Caco-2 (cell line): ENCODE data around the gene SLC41A1. TPM values are rescaled to one million over a fixed set of nuclear protein-coding genes. Genes with fewer than 3 reads are reported as not detected.

Experiments used
- BruUV-seq: library from RNA; stranded (reverse); fragments of 400-500 nt; replicated peaks from 2 replicates; lab custom pipeline; 2021; lab: Mats Ljungman, UMichigan
- CTCF ChIA-PET: fragments of 300-600 bp; sonication (Branson Sonifier 250); formaldehyde crosslinking; loops from one replicate; lab custom pipeline; 2022; ENCODE audit warnings: antibody characterized with exemption; lab: Charles Lee
- POLR2A ChIA-PET: fragments of 300-600 bp; sonication (Branson Sonifier 250); formaldehyde crosslinking; loops from one replicate; lab custom pipeline; 2022; ENCODE audit warnings: antibody characterized with exemption; lab: Charles Lee
- DNase-seq, 2 experiments: peaks; one replicate each; pipeline versions ENCODE4 v3.0.0 to v3.0.0-alpha.2; 2020 to 2022
- H3K27me3 ChIP-seq: replicated peaks from 2 replicates; pipeline ENCODE4 v1.6.0; 2011; ENCODE audit warnings: low read length; ENCODE audit not compliant: control insufficient read depth, insufficient read depth
- H3K36me3 ChIP-seq: 2 replicates; pipeline ENCODE4 v1.5.1; 2011; ENCODE audit warnings: low read length; ENCODE audit not compliant: control insufficient read depth, insufficient read depth
- H3K4me1 ChIP-seq: fragments of 250-450 bp; sonication (Bioruptor Pico); 2 replicates; pipeline ENCODE4 v1.5.1; 2020; ENCODE audit warnings: mild to moderate bottlenecking
- H3K4me3 ChIP-seq: 2 replicates; pipeline ENCODE4 v1.5.1; 2011; ENCODE audit warnings: low read depth, mild to moderate bottlenecking, control low read depth, low read length
- H3K9me3 ChIP-seq: fragments of 250-450 bp; sonication (Bioruptor Pico); 2 replicates; pipeline ENCODE4 v1.5.1; 2020; ENCODE audit warnings: mild to moderate bottlenecking, moderate library complexity
- H3K27ac Mint-ChIP-seq: one replicate; pipeline ENCODE4 v1.8.0; 2022; ENCODE audit warnings: mixed read lengths; ENCODE audit not compliant: unreplicated experiment
- H3K27me3 Mint-ChIP-seq: one replicate; pipeline ENCODE4 v1.8.0; 2022; ENCODE audit warnings: mixed read lengths; ENCODE audit not compliant: insufficient read depth, unreplicated experiment
- H3K36me3 Mint-ChIP-seq: one replicate; pipeline ENCODE4 v1.8.0; 2022; ENCODE audit warnings: mild to moderate bottlenecking, mixed read lengths; ENCODE audit not compliant: insufficient read depth, unreplicated experiment
- H3K4me1 Mint-ChIP-seq: one replicate; pipeline ENCODE4 v1.8.0; 2022; ENCODE audit warnings: low read depth, mixed read lengths; ENCODE audit not compliant: unreplicated experiment
- H3K4me3 Mint-ChIP-seq: one replicate; pipeline ENCODE4 v1.8.0; 2022; ENCODE audit warnings: mild to moderate bottlenecking, moderate library complexity, mixed read lengths; ENCODE audit not compliant: unreplicated experiment
- H3K9me3 Mint-ChIP-seq: one replicate; pipeline ENCODE4 v1.8.0; 2022; ENCODE audit warnings: mixed read lengths; ENCODE audit not compliant: unreplicated experiment
- intact Hi-C: fragments of 100-400 bp; cut with micrococcal nuclease; formaldehyde crosslinking; loops from one replicate; pipeline ENCODE4 v1.10.0; 2022; ENCODE audit not compliant: unreplicated experiment
- total RNA-seq: library from RNA; stranded (reverse); gene quantifications from 2 replicates; pipeline ENCODE4 v1.2.3, GENCODE V29; 2022
- TF ChIP-seq, protein P1 (sequence below), 2 experiments: fragments of 200-600 bp in 1 of 2; IDR thresholded peaks; 1 replicate in 1 of 2; 2 replicates in 1 of 2; pipeline versions ENCODE4 v1.5.1 to v1.8.0; 2011 to 2022; ENCODE audit warnings: antibody characterized with exemption in 1 of 2, control low read depth in 1 of 2, inconsistent platforms in 1 of 2, low read depth in 1 of 2, low read length in 1 of 2, mild to moderate bottlenecking in 1 of 2, moderate library complexity in 1 of 2; ENCODE audit not compliant: insufficient read depth in 1 of 2, severe bottlenecking in 1 of 2, unreplicated experiment in 1 of 2

Gene SLC41A1
- total RNA-seq, 1 experiment from 2014 or later, result 12.5 TPM

DNA sequence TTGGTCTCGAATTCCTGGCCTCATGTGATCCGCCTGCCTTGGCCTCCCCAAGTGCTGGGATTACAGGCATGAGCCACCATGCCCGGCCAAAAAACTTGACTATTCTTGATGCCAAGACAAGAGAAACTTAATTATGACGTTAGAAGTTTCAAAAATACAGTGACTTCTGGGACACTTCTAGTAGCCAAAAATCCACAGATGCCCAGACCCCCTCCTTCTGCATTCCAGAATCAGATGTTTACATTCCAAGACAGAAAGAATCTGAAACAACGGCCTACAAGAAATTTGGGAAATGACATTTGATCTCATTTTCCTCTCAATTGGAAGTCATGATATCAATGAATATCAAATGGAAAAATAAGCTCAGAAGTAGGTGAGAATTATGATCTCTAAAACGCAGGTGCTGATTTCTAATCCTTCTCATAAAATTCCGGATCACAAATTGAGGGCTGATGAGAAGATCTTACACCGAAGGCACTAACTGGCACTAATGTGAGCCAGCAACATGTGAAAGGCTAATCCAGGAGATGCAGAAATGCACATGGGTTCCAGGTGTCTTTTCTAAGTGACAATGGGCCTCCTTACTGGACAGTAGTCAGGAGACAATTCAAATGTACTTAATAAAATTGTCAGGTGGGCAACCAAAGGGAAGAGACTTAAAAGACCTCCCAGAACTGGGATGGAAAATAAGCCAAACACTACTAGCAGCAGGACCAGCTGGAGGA lies 43.2 kb downstream of the SLC41A1 start:
- H3K9me3 ChIP-seq, result no peaks in the 10 kb centered on the region
- no peak overlapping the region for H3K4me3 ChIP-seq
- H3K27me3 Mint-ChIP-seq, result no peaks in the 10 kb centered on the region
- H3K9me3 Mint-ChIP-seq, result no peaks in the 10 kb centered on the region
- no peaks in the 10 kb centered on the region for H3K36me3 ChIP-seq
- no peak overlapping the region for H3K4me3 Mint-ChIP-seq
- CTCF ChIA-PET, result no interaction called here
- H3K36me3 Mint-ChIP-seq, result no peaks in the 10 kb centered on the region
- POLR2A ChIA-PET, result no interaction called here
- BruUV-seq, result no TSS peak
- TF ChIP-seq, protein P1, sequence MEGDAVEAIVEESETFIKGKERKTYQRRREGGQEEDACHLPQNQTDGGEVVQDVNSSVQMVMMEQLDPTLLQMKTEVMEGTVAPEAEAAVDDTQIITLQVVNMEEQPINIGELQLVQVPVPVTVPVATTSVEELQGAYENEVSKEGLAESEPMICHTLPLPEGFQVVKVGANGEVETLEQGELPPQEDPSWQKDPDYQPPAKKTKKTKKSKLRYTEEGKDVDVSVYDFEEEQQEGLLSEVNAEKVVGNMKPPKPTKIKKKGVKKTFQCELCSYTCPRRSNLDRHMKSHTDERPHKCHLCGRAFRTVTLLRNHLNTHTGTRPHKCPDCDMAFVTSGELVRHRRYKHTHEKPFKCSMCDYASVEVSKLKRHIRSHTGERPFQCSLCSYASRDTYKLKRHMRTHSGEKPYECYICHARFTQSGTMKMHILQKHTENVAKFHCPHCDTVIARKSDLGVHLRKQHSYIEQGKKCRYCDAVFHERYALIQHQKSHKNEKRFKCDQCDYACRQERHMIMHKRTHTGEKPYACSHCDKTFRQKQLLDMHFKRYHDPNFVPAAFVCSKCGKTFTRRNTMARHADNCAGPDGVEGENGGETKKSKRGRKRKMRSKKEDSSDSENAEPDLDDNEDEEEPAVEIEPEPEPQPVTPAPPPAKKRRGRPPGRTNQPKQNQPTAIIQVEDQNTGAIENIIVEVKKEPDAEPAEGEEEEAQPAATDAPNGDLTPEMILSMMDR (IDR thresholded peaks at IDR 0.05; ENCODE audit: insufficient read depth in 1 of 2, low read depth in 1 of 2, low read length in 1 of 2, severe bottlenecking in 1 of 2, unreplicated experiment in 1 of 2), result no peak
- no peaks in the 10 kb centered on the region for H3K27me3 ChIP-seq
- peaks cover 11% of the 10 kb centered on the region for H3K4me1 Mint-ChIP-seq
- H3K4me1 ChIP-seq, result peaks cover 22% of the 10 kb centered on the region
- no peak for DNase-seq
- H3K27ac Mint-ChIP-seq, result no peak overlapping the region
- intact Hi-C loops, result no loop called here

DNA sequence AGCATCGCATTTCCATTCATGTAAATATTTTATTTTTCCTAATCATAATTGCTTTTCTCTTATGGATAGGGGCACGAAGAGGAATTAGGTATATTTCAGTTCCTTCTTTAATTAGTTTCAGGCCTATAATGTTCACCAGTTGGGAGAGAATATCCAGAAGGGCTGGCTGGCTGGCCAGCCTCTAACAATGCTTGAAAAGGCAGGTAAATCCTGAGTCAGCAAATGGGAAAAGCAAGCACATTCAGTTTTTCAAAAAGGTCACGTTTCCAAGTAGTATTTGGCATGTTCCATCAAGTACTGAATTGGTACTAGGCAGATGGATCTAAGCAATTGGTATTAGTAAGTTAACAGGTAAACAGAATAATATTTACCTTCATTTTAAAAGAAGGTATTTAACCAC lies 45.8 kb downstream of the SLC41A1 start:
- BruUV-seq, result no TSS peak
- intact Hi-C loops, result no loop called here
- POLR2A ChIA-PET, result no interaction called here

DNA sequence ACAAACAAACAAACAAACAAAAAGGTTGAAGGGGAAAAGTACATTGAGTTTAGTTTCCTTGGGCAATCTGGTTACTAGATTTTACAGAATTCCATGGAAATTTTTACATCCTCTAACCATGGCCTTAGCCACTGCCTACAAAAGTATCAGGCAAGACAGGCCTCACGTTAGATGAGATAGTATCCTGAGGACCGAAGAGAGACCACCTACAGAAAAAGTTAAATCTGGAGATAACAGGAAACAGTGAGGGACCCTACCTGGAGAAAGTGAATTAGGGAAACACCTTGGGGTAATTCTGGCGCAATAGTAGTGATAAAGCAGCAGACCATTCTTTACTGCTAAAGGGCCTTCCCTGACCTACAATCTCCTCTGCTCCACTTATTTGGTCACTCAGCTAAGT lies 46.4 kb downstream of the SLC41A1 start:
- no peaks in the 10 kb centered on the region for H3K36me3 Mint-ChIP-seq
- H3K4me3 Mint-ChIP-seq, result no peak overlapping the region
- H3K27me3 Mint-ChIP-seq, result no peaks in the 10 kb centered on the region
- POLR2A ChIA-PET, result no interaction called here
- Histone ChIP-seq H3K4me3 (no peak overlapping the region), H3K4me1 (peaks cover 15% of the 10 kb centered on the region), H3K9me3 (no peaks in the 10 kb centered on the region), H3K36me3 (no peaks in the 10 kb centered on the region), H3K27me3 (no peaks in the 10 kb centered on the region)
- DNase-seq, result no peak
- peaks cover 11% of the 10 kb centered on the region for H3K4me1 Mint-ChIP-seq
- H3K27ac Mint-ChIP-seq, result no peak overlapping the region
- CTCF ChIA-PET, result no interaction called here
- no peaks in the 10 kb centered on the region for H3K9me3 Mint-ChIP-seq
- BruUV-seq, result no TSS peak
- TF ChIP-seq, protein P1 (IDR thresholded peaks at IDR 0.05; ENCODE audit: insufficient read depth in 1 of 2, low read depth in 1 of 2, low read length in 1 of 2, severe bottlenecking in 1 of 2, unreplicated experiment in 1 of 2), result no peak
- intact Hi-C loops, result no loop called here

More for the DNA sequence above, 45.8 kb downstream of the SLC41A1 start:
- TF ChIP-seq, protein P1 (IDR thresholded peaks at IDR 0.05; ENCODE audit: insufficient read depth in 1 of 2, low read depth in 1 of 2, low read length in 1 of 2, severe bottlenecking in 1 of 2, unreplicated experiment in 1 of 2), result no peak
- Mint-ChIP-seq H3K36me3 (no peaks in the 10 kb centered on the region), H3K4me1 (peaks cover 11% of the 10 kb centered on the region), H3K27ac (no peak overlapping the region), H3K4me3 (no peak overlapping the region), H3K9me3 (no peaks in the 10 kb centered on the region), H3K27me3 (no peaks in the 10 kb centered on the region)
- CTCF ChIA-PET, result no interaction called here
- no peak overlapping the region for H3K4me3 ChIP-seq
- H3K36me3 ChIP-seq, result no peaks in the 10 kb centered on the region
- no peaks in the 10 kb centered on the region for H3K9me3 ChIP-seq
- no peaks in the 10 kb centered on the region for H3K27me3 ChIP-seq
- peaks cover 15% of the 10 kb centered on the region for H3K4me1 ChIP-seq
- DNase-seq, result no peak
